ENCODE data around the gene CDK4. TPM values are rescaled to one million over a fixed set of nuclear protein-coding genes. Genes with fewer than 3 reads are reported as not detected.

The CDK4 gene
- total RNA-seq, 4 donors from 2014 or later: 66.3 to 104 (median 83.6) TPM

DNA sequence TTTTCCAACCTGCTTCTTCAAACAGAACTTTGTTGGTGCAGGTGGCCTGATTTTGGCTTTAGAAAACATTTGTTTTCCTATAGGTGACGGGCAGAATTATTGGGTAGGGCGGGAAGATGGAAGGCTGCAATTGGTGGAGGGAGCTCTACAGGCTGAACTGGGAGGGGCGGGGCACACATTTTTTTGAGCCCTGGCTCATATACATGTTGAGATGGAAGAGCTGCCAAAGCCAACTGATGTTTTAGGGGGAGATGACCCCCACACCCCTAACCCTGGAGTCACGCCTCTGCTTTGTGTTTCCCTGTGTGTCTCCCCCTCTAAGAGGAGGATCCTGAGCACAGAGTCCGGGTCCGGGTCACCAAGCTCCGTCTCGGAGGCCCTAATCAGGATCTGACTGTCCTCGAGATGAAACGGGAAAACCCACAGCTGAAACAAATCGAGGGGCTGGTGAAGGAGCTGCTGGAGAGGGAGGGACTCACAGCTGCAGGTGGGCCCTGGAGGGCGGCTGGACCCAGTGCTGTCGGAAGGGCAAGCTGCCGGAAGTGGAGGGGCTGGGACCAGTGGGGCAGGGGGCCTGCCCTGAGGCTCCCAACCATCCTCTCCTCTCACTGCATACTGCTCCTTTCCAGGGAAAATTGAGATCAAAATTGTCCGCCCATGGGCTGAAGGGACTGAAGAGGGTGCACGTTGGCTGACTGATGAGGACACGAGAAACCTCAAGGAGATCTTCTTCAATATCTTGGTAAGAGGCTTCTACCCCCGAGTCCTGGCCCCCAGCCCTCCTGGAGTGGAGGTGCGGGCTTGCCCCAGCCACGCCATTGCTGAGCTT is 32.1 kb downstream of the CDK4 start:
- TF ChIP-seq, protein P1, sequence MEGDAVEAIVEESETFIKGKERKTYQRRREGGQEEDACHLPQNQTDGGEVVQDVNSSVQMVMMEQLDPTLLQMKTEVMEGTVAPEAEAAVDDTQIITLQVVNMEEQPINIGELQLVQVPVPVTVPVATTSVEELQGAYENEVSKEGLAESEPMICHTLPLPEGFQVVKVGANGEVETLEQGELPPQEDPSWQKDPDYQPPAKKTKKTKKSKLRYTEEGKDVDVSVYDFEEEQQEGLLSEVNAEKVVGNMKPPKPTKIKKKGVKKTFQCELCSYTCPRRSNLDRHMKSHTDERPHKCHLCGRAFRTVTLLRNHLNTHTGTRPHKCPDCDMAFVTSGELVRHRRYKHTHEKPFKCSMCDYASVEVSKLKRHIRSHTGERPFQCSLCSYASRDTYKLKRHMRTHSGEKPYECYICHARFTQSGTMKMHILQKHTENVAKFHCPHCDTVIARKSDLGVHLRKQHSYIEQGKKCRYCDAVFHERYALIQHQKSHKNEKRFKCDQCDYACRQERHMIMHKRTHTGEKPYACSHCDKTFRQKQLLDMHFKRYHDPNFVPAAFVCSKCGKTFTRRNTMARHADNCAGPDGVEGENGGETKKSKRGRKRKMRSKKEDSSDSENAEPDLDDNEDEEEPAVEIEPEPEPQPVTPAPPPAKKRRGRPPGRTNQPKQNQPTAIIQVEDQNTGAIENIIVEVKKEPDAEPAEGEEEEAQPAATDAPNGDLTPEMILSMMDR (IDR thresholded peaks at IDR 0.05; ENCODE audit: low read depth): no peak

DNA sequence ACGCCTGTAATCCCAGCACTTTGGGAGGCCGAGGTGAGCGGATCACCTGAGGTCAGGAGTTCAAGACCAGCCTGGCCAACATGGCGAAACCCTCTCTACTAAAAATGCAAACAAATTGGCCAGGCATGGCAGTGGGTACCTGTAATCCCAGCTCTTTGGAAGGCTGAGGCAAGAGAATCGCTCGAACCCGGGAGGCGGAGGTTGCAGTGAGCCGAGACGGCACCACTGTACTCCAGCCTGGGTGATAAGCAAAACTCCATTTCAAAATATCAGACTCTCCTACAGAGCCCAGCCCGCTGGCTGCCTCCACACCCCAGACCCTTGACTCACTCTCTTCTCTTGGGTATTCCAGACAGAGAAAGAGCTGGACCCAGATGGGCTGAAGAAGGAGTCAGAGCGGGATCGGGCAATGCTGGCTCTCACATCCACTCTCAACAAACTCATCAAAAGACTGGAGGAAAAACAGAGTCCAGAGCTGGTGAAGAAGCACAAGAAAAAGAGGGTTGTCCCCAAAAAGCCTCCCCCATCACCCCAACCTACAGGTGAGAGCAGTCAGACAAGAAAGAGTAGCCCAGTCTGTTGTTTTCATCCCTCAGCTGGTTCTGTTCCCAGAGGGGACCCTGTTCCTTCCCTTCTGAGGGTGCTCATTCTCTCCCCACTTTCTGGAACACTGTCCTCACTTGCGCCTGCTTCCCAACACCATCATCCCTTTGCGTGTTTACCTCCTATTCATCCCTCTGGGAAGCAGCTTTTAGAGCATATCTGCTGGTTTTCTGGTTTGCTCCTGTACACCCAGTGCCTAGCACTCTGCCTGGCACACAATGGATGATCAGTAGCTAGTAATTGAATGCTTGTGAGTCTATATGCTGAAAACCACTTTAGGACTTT is 33.2 kb downstream of the CDK4 start:
- TF ChIP-seq, protein P1 (IDR thresholded peaks at IDR 0.05; ENCODE audit: low read depth): no peak

DNA sequence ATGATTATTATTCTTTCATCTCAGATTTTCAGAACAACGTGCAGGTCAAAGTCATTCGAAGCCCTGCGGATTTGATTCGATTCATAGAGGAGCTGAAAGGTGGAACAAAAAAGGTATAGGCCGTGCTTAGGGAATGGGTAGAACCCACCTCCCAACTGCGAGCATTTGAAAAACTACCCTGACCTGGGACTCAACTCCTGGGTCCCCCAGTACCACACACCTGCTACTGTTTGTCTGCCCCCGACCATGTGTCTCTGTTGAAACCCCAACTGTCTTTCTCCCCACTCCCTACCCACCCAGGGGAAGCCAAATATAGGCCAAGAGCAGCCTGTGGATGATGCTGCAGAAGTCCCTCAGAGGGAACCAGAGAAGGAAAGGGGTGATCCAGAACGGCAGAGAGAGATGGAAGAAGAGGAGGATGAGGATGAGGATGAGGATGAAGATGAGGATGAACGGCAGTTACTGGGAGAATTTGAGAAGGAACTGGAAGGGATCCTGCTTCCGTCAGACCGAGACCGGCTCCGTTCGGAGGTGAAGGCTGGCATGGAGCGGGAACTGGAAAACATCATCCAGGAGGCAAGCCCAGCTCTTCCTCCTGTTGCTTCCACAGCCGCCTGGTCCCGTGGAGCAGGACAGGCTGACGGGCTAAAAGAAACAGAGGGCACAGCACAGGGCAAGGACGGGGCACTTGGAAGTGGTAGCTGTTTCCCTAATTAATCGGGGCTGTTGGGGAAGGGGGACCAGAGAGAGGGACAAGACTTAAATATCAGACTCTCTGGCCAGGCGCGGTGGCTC is 34.1 kb downstream of the CDK4 start:
- TF ChIP-seq, protein P1 (IDR thresholded peaks at IDR 0.05; ENCODE audit: low read depth): no peak

DNA sequence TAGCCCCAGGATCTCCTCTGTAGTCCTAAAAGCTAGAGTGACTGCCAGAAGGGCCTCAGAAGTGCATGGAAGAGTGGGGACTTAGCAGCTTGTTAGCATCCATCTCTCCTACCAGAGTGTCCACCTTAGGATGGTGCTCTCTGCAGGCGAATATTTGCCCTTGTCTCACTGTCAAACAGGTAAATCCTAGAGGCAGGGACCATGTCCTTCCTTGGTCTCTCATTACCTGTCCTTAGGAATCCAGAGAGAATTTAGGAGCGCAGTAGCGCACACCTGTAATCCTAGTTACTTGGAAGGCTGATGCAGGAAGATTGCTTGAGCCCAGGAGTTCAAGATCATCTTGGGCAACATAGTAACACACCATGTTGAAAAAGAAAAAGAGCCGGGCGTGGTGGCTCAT is 35.0 kb downstream of the CDK4 start:
- TF ChIP-seq, protein P1 (IDR thresholded peaks at IDR 0.05; ENCODE audit: low read depth): no peak

DNA sequence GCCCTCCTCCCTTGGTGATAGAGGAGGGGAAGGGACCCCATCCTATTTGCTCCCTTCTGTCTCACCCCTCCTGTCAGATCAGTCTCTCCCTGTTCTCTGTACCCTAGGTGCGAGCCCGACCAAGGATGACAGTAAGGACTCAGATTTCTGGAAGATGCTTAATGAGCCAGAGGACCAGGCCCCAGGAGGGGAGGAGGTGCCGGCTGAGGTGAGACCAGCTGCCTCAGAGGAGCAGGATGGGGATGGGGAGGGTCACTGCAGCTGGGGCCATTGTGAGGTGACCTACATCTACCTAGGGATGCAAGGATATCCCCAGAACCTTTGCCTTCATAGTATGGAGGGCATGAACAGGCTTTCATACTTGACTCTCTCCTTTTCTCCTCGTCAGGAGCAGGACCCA is 35.8 kb downstream of the CDK4 start:
- TF ChIP-seq, protein P1 (IDR thresholded peaks at IDR 0.05; ENCODE audit: low read depth): no peak

DNA sequence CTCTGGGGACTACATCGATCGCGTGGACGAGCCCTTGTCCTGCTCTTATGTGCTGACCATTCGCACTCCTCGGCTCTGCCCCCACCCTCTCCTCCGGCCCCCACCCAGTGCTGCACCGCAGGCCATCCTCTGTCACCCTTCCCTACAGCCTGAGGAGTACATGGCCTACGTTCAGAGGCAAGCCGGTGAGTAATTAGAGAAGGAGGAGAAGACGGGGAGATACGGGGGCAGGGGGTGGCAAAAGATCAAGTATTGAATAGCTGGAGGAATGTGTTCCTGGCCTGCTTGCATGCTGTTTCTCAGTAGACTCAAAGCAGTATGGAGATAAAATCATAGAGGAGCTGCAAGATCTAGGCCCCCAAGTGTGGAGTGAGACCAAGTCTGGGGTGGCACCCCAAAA is 36.3 kb downstream of the CDK4 start:
- TF ChIP-seq, protein P1 (IDR thresholded peaks at IDR 0.05; ENCODE audit: low read depth): no peak

Data from subcutaneous adipose tissue (tissue), 4 donors.